Measurements from ENCODE around the gene CASTOR2.
"Not testable (repeated sequence)": the region's sequence is repeated elsewhere in the genome, so short reads cannot be mapped to it uniquely, and the experiment has no call there.

DNA sequence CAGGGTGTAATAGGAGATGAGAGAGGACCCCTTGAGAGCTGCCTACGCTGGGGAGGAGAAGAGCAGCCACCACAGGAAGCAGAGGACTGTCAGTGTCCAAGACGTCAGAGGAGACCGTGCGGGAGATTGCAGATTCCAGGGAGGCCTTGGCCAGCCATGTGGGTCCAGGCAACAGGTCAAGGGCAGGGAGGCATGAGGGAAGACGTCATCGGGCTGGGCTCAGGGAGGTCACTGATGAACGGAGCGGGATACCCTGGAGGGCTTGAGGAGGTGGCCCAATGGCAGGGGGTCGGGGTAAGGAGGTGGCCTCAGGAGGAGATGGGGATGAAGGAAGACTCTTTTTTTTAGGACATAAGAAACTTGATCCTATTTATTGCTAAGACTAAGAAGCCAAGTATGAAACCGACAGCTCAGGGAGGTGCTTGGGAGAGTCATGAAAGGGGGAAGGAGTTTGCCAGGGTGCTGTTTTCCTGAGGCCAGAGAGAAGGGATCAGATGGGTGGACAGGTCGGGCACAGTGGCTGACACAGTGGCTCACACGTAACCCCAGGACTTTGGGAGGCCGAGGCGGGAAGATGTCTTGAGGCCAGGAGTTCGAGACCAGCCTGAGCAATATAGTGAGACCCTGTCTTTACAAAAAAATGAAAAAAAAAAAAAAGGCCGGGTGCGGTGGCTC, 30.5 kb downstream of the CASTOR2 start:
- not testable (repeated sequence) for TF ChIP-seq SIX5 (IDR thresholded peaks at IDR 0.05; ENCODE audit: low read depth, low read length, severe bottlenecking); MAX (IDR thresholded peaks at IDR 0.05; ENCODE audit: low read depth, low read length); ESRRA (IDR thresholded peaks at IDR 0.05; ENCODE audit: low read length); YY1 (IDR thresholded peaks at IDR 0.05; ENCODE audit: low read depth, low read length)
- TF ChIP-seq, protein P1, sequence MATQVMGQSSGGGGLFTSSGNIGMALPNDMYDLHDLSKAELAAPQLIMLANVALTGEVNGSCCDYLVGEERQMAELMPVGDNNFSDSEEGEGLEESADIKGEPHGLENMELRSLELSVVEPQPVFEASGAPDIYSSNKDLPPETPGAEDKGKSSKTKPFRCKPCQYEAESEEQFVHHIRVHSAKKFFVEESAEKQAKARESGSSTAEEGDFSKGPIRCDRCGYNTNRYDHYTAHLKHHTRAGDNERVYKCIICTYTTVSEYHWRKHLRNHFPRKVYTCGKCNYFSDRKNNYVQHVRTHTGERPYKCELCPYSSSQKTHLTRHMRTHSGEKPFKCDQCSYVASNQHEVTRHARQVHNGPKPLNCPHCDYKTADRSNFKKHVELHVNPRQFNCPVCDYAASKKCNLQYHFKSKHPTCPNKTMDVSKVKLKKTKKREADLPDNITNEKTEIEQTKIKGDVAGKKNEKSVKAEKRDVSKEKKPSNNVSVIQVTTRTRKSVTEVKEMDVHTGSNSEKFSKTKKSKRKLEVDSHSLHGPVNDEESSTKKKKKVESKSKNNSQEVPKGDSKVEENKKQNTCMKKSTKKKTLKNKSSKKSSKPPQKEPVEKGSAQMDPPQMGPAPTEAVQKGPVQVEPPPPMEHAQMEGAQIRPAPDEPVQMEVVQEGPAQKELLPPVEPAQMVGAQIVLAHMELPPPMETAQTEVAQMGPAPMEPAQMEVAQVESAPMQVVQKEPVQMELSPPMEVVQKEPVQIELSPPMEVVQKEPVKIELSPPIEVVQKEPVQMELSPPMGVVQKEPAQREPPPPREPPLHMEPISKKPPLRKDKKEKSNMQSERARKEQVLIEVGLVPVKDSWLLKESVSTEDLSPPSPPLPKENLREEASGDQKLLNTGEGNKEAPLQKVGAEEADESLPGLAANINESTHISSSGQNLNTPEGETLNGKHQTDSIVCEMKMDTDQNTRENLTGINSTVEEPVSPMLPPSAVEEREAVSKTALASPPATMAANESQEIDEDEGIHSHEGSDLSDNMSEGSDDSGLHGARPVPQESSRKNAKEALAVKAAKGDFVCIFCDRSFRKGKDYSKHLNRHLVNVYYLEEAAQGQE (IDR thresholded peaks at IDR 0.05; ENCODE audit: low read depth, low read length), result not testable (repeated sequence)
- TF ChIP-seq, protein P2, sequence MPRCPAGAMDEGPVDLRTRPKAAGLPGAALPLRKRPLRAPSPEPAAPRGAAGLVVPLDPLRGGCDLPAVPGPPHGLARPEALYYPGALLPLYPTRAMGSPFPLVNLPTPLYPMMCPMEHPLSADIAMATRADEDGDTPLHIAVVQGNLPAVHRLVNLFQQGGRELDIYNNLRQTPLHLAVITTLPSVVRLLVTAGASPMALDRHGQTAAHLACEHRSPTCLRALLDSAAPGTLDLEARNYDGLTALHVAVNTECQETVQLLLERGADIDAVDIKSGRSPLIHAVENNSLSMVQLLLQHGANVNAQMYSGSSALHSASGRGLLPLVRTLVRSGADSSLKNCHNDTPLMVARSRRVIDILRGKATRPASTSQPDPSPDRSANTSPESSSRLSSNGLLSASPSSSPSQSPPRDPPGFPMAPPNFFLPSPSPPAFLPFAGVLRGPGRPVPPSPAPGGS (IDR thresholded peaks at IDR 0.05; ENCODE audit: borderline replicate concordance, insufficient read depth, low read depth, low read length, poor library complexity, severe bottlenecking), result not testable (repeated sequence)

All from GM12878 (cell line).